Thyroid gland (tissue), 4 donors: Measurements from ENCODE around the gene PLCG2.

Source experiments
- CTCF ChIP-seq, 6 experiments: fragments of 200-600 bp in 3 of 6; fragments of 450-650 bp in 3 of 6; sonication (generic) in 3 of 6; IDR thresholded peaks; one replicate each; pipeline ENCODE4 v1.5.1; 2016 to 2019; ENCODE audit warnings: antibody characterized with exemption in 6 of 6, mild to moderate bottlenecking in 2 of 6, inconsistent platforms in 1 of 6, moderate library complexity in 1 of 6
- POLR2A ChIP-seq, 2 donors: fragments of 450-650 bp; IDR thresholded peaks; one replicate each; pipeline ENCODE4 v1.6.1; 2017; ENCODE audit warnings: antibody characterized with exemption in 2 of 2, mild to moderate bottlenecking in 2 of 2, moderate library complexity in 1 of 2

DNA sequence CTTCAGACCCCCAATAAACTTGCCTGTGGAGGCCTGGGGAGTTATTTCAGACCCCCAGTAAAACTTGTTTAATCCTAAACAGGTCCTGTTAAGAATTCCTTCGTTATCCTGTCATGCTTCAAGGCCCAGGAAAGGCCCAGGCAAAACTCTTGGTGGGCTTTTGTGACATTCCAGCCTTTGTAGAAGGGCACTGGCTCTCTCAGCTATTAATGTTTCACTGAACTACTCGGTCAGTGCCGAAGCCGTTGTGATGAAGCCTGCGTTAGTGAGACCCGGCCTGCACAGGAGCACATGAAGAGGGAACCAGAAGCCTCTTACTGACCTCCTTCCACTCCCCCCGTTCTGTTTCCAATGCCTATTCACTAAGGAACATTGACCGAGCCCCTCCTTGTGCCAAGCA lies 47.4 kb upstream of the PLCG2 start:
- no peak for TF ChIP-seq POLR2A (IDR thresholded peaks at IDR 0.05)
- no peak for TF ChIP-seq CTCF (IDR thresholded peaks at IDR 0.05)
